Measurements from ENCODE around the gene WBP1.
"Not testable (repeated sequence)": the region's sequence is repeated elsewhere in the genome, so short reads cannot be mapped to it uniquely, and the experiment has no call there.

The WBP1 gene

GRCh38 chr2:74427551-74427950 lies 30.7 kb upstream of the WBP1 start:
- no peak for DNase-seq (ENCODE audit: low read depth in 3 of 3)

- DNase-seq (ENCODE audit: low read depth in 3 of 3): no peak
Measured at GRCh38 chr2:74428675-74429074, 29.6 kb upstream of the WBP1 start.

- DNase-seq (ENCODE audit: low read depth in 3 of 3): no peak
Measured at GRCh38 chr2:74429487-74430451, 28.5 kb upstream of the WBP1 start.

GRCh38 chr2:74430502-74430901 lies 27.7 kb upstream of the WBP1 start:
- DNase-seq (ENCODE audit: low read depth in 3 of 3): no peak

DNA sequence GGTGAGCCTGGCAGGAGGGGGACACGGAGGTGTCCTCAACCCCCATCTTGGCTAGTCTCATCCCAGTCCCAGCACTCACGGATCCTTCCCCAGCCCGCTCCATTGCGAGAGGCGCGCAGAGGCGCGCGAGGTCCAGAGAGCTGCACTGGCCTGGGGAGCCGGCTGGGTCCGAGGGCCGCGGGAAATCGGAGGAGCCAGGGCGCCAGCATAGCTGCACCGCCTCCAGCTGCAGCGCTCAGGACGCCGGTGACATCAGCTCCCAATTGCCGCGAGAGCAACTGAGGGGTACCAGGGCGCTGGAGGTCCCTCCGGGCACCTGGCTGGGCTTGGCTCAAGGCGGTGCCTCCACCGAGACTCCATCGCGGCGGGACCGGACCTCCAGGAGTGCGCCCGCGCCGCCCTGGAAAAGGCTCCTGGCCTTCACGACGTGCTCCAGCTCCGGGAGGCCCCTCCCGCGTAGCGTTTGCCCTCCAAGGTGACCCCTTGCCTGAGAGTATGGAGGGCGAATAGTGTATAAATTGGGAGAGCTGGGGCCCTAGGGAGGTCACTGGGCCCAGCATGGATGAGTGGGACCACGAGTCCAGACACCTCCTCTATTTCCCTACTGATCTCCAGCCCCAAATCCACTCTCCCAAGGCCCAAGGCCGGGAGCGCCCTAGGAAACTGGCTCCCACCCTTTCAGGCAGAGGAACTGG lies 22.0 kb upstream of the WBP1 start:
- DNase-seq (ENCODE audit: low read depth in 3 of 3): no peak

- DNase-seq (ENCODE audit: low read depth in 3 of 3): no peak
Measured at GRCh38 chr2:74436848-74437695, 21.2 kb upstream of the WBP1 start.

GRCh38 chr2:74438248-74438647 lies 20.0 kb upstream of the WBP1 start:
- DNase-seq (ENCODE audit: low read depth in 3 of 3): no peak

GRCh38 chr2:74439373-74439772 lies 18.9 kb upstream of the WBP1 start:
- DNase-seq (ENCODE audit: low read depth in 3 of 3): no peak

- no peak for DNase-seq (ENCODE audit: low read depth in 3 of 3)
Measured at GRCh38 chr2:74439803-74440377, 18.3 kb upstream of the WBP1 start.

GRCh38 chr2:74440378-74441169 lies 17.7 kb upstream of the WBP1 start:
- peak in 1 of 3 experiments; percentile 27 for DNase-seq (ENCODE audit: low read depth in 3 of 3)

DNA sequence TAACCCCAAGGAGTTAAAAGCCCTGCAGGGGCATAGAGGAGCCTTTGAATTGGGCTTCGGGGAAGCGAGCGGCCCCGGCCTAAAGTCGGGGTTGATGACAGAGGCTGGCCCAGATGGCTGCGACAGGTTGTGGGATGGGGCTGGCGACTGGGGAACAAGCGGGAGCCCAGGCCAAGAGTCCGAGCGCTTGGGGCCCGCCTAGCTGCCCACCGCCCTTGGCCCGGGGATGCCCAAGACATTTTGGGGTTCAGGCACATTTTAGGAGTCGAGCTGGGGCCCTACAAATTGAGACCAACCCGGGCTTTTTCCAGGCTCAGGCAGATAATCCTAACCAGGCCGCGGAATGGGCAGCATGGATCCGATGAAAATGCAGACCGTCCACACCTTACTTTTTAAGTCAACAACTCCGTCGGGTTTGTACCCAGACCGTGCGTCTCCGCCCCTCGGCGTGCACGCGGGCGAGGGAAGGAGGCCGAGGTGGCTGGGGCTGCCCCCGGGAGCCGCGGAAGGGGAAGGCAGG lies 17.0 kb upstream of the WBP1 start:
- DNase-seq (ENCODE audit: low read depth in 3 of 3): no peak

DNA sequence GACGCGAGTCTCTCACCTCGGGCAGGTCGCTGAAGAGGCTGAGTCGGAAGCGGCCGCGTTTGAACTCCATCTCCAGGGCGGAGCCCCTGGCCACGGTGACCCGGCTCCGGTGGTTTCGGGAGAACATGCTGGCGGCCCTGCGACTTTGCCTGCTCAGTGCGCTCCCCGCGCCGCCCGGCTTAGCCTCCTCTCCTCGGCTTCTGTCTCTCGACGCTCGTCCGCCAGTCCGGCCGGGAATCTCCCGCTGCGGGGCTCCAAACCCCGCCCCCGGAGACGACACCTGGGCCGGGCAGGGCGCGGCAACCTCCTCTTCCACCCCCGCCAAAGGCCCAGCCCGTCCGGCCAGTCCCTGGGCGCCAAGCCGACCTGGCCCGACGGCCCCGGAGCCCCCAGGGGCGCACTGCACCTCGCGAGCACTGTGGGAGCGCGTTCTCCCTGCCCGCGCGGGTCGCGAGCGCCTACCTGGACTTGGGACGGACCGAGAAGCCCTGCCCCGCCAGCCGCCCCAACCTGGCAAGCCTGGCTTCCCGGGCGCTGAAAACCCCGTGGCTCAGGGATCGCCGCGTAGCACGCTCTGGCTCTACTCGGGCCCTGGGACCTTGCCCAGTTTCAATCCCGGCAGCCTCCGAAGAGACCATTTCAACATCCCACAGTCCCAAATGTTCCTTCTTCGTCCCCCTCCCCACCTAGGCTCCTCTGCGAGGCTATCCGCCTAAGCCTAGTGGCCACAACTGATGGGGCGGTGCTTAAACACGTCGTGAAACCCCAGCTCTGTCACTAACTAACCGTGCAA lies 16.4 kb upstream of the WBP1 start, which contains the start of gene RTKN:
TSS of gene RTKN (minus strand) at position 248 of the 793 bp plus-strand sequence. CDS start at position 127, 121 bp downstream.
- DNase-seq (ENCODE audit: low read depth in 3 of 3): no peak

DNA sequence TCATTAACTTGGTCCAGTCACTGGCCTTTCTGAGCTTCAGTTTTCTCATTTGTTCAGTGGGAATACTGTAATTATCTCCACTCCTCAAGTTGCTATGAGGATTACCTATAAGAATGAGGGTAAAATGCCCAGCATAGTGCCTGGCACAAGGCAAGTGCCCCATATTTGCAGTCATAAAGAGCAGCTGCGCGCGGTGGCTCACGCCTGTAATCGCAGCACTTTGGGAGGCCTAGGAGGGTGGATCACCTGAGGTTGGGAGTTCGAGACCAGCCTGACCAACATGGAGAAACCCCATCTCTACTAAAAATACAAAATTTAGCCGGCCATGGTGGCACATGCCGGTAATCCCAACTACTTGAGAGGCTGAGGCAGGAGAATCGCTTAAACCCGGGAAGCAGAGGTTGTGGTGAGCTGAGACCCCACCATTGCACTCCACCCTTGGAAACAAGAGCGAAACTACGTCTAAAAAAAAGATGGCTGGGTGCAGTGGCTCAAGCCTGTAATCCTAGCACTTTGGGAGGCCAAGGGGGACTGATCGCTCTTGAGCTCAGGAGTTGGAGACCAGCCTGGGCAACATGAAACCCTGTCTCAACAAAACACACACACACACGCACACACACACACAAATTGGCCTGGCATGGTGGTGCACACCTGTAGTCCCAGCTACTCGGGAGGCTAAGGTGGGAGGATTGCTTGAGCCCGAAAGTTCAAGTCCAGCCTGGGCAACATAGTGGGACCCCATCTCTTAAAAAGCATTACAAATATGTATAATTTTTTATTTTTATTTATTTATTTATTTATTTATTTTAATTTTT lies 15.5 kb upstream of the WBP1 start:
- not testable (repeated sequence) for DNase-seq (ENCODE audit: low read depth in 3 of 3)

GRCh38 chr2:74444498-74445318 lies 13.5 kb upstream of the WBP1 start:
- no peak for DNase-seq (ENCODE audit: low read depth in 3 of 3)

DNA sequence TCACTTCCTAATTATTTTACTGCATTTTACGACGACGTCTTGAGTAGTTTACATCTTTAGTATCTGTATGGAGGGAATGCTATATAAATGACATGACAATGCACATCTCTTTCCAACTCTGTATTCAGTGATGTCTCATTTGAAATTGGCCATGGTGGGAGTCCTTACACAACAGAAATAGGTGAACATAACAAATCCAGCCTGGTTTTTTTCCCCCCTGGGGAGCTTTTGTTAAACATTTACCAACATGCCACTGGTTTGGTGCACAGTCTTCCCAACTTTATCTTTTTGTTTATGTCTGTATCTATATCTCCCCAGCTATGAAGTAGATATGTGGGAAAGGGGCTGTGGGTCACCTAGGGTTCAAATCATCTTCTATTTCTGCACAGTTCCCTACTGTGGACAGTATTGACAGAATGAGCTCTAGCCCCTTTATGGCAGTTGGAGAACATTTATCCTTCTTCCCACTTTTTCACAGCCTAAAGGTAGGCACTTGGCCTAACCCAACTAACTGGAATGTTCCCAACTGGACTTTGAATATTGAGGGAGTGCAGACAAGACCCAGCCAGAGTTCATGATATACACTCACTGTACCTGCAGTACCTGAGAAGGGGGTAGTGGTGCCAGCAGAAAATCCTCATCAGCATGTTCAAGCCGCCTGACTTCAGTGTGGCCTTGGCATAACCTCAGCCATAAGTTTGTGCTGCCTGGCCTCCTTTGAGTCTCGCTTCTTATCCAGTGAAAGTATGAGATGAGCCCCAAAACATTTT lies 10.8 kb upstream of the WBP1 start:
- no peak for DNase-seq (ENCODE audit: low read depth in 3 of 3)

DNA sequence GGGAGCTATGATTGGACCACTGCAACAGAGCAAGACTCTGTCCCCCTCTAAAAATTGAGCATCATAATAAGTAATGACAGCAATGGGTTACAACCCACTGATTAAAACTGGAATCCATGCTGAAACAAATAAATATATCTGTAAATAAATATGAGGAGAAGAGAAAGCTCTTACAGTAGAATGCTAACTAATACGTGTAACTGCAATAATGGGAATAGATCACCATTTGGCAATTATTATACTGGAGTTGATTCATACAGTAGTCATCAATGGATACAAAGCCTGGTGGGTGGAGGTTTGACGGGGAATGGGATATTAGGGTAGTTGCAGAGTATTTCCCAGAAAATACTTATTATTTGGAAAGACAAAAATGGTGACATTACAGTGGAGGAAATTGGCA lies 9.5 kb upstream of the WBP1 start:
- no peak for DNase-seq (ENCODE audit: low read depth in 3 of 3)

DNA sequence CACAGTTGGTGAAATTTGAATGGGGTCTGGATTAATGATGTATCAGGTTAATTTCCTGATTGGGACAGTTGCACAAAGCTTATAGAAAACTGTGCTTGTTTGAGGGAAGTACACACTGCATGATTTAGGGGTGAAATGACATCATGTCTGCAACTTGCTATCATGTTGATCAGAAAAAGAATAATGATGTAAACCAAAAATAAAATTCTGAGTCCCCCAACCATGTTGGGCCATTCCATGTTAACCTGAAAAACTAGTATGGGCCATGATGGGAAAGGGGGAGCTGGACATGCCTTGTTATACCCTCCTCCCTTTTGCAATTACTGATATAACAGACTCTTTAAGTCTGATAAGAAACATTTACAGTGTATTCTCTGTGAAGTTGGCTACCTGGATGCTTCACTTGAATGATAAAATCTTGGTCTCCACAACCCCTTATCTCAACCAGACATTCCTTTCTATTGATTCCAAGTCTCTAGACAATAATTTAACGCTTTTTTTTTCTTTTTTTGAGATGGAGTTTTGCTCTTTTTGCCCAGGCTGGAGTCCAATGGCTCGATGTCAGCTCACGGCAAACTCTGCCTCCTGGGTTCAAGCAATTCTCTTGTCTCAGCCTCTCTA lies 7.6 kb upstream of the WBP1 start:
- DNase-seq (ENCODE audit: low read depth in 3 of 3): no peak
